ENCODE data around the gene ANKRD28. TPM values are rescaled to one million over a fixed set of nuclear protein-coding genes. Genes with fewer than 3 reads are reported as not detected.

Gene ANKRD28
- total RNA-seq, 1 experiment from 2014 or later = 82.6 TPM

DNA sequence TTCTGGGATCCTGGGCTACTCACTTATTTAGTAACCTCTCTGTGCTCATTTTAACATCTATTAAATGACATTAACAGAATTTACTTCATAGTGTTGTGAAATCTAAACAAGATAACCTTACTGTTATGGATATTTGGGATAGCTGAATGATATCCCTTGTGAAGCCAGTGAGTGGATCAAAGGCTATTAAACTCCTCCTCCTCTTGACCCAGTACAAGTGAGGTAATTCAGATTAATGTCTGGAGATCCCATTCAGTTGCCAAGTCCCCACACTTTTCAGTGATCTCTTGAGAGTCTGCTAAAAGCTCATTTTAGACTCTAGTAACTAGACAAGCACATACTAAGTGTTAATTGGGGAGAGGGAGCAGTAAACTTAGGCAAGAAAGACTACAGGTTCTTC, 2.5 kb upstream of the ANKRD28 start:
- no peaks in the 10 kb centered on the region for H3K27me3 ChIP-seq (ENCODE audit: insufficient read depth, low read depth)
- no peaks in the 10 kb centered on the region for H4K20me1 ChIP-seq (ENCODE audit: insufficient read depth)
- no peaks in the 10 kb centered on the region; the same call in 1 of the 2 replicates for H3K9me3 ChIP-seq (ENCODE audit: insufficient read depth, low read depth)
- intact Hi-C loops (cut with micrococcal nuclease; ENCODE audit: unreplicated experiment) = no loop called here
- no peak for TF ChIP-seq EZH2 (IDR thresholded peaks at IDR 0.05; ENCODE audit: low read depth)
- TF ChIP-seq, protein P1, sequence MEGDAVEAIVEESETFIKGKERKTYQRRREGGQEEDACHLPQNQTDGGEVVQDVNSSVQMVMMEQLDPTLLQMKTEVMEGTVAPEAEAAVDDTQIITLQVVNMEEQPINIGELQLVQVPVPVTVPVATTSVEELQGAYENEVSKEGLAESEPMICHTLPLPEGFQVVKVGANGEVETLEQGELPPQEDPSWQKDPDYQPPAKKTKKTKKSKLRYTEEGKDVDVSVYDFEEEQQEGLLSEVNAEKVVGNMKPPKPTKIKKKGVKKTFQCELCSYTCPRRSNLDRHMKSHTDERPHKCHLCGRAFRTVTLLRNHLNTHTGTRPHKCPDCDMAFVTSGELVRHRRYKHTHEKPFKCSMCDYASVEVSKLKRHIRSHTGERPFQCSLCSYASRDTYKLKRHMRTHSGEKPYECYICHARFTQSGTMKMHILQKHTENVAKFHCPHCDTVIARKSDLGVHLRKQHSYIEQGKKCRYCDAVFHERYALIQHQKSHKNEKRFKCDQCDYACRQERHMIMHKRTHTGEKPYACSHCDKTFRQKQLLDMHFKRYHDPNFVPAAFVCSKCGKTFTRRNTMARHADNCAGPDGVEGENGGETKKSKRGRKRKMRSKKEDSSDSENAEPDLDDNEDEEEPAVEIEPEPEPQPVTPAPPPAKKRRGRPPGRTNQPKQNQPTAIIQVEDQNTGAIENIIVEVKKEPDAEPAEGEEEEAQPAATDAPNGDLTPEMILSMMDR (conservative IDR thresholded peaks at IDR 0.05) = no peak
- peak overlapping the region; percentile 20 for H3K27ac ChIP-seq
- POLR2A ChIA-PET (ENCODE audit: unreplicated experiment) = no interaction called here
- no peak overlapping the region for H3K4me3 ChIP-seq
- H3F3A ChIP-seq (ENCODE audit: insufficient read depth, low read depth) = peaks cover 35% of the 10 kb centered on the region
- CTCF ChIA-PET = no interaction called here
- BruUV-seq (replicated peaks) = no TSS peak
- H3K9me2 ChIP-seq (ENCODE audit: insufficient read depth) = no peaks in the 10 kb centered on the region
- H3K36me3 ChIP-seq (ENCODE audit: low read depth) = no peaks in the 10 kb centered on the region
- H3K4me2 ChIP-seq = no peak overlapping the region
- peaks cover 72% of the 10 kb centered on the region for H3K79me2 ChIP-seq (ENCODE audit: low read depth)
- DNase-seq = no peak
- H3K4me1 ChIP-seq (replicated peaks; ENCODE audit: insufficient read depth) = peaks cover 57% of the 10 kb centered on the region
- no peak overlapping the region for H2AFZ ChIP-seq

DNA sequence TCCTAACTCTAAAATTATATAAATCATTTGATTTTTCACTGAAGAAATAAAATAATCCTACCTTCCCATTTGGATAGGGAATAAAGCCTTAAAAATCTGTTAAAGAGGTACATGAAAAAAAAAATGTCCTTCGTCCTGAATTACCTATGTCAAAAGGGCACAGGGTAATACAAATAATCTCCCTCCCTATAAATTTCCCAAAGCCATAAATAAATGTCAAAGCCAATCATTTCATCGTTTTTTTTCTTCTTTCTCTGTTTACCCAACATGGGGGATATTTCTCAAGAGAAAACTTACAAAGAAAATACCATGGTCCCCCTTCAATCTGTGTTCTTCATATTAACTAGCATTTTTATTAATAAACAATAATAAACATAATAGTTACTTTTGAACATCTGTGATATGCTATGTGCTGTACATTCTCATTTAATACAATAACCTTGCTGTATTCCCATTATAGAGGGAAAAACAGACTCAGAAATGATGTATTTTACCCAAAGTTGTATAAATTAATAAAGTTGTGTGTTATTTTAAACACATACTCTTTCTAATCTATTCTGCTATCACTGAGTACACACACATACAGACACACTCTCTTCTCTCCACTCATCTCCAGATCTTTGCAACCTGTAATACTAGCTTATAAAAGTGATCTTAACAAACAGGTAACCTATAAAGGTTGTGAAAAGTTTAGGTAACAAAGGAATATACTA, 910 bp upstream of the ANKRD28 start:
- Histone ChIP-seq H3K79me2 (ENCODE audit: low read depth) (peaks cover 87% of the 10 kb centered on the region), H3K4me3 (peak overlapping the region; percentile 60), H2AFZ (no peak overlapping the region), H3K27ac (peak overlapping the region; percentile 92), H3K9me2 (ENCODE audit: insufficient read depth) (no peaks in the 10 kb centered on the region), H3K27me3 (ENCODE audit: insufficient read depth, low read depth) (no peaks in the 10 kb centered on the region), H4K20me1 (ENCODE audit: insufficient read depth) (no peaks in the 10 kb centered on the region), H3K9me3 (ENCODE audit: insufficient read depth, low read depth) (no peaks in the 10 kb centered on the region), H3K4me1 (replicated peaks; ENCODE audit: insufficient read depth) (peaks cover 74% of the 10 kb centered on the region), H3K4me2 (peak overlapping the region; percentile 99), H3K36me3 (ENCODE audit: low read depth) (peaks cover 2% of the 10 kb centered on the region; the same call in 1 of the 2 replicates), H3F3A (ENCODE audit: insufficient read depth, low read depth) (peaks cover 35% of the 10 kb centered on the region)
- ChIA-PET POLR2A (ENCODE audit: unreplicated experiment) (no interaction called here), CTCF (interaction anchor here (0.7 kb wide), 1 partner anchor 1308 kb away, joined by 5 read pairs; no protein-coding TSS in a partner anchor)
- intact Hi-C loops (cut with micrococcal nuclease; ENCODE audit: unreplicated experiment) = loop anchor here (10.0 kb wide), 1 partner anchor 194 kb away; the partner anchor contains the start of genes BTD and HACL1
- TF ChIP-seq EZH2 (IDR thresholded peaks at IDR 0.05; ENCODE audit: low read depth) = no peak
- TF ChIP-seq, protein P1 (conservative IDR thresholded peaks at IDR 0.05) = no peak
- no TSS peak for BruUV-seq (replicated peaks)
- no peak for DNase-seq

DNA sequence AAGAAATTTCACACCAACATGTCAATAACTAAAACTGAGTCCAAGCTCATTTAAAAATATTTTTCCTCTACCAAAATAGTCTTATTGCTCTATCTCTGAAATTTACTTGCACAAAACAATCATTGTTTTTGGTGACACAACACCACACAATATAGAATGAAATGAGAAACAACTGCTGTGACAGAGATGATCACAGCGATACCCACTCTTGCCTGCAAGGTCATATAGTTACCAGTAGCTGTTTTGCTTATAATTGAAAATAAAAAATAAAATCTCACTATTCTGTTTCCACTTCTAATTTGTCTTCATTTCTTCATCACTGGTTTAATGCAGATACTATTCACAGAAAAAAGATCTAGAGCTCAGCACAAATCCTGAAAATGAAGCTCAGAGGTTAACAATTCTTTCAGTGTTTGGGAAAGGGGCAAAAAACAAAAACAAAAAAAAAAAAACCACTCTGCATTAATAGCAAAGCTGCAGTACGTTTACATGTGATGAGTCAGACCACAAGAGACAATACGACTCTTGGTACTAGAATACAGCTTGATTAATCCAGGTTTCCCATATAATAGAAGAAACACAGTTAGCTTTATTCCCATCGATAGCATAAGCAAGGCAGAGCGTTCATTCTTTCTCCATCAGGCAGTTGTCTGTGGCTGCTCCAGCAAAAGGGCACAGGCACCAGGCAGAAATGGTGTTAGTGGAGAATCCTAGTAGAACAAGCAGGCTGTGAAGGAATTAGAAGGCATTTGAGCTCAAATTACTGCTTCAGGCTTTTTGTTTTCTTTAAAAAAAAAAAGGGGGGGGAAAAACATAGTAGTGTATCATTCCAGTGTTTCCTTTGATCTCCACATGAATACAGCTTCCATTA, 773 bp downstream of the ANKRD28 start:
- H3K4me2 ChIP-seq = peak overlapping the region; percentile 99
- peak overlapping the region; percentile 92 for H3K27ac ChIP-seq
- CTCF ChIA-PET = interaction anchor here (0.5 to 1.0 kb wide), 11 partner anchors 9 to 1037 kb away, joined by 3 to 14 read pairs (median 4); no protein-coding TSS in a partner anchor
- H3K36me3 ChIP-seq (ENCODE audit: low read depth) = peaks cover 18% of the 10 kb centered on the region
- H3K79me2 ChIP-seq (ENCODE audit: low read depth) = peaks cover 91% of the 10 kb centered on the region
- no peaks in the 10 kb centered on the region for H4K20me1 ChIP-seq (ENCODE audit: insufficient read depth)
- intact Hi-C loops (cut with micrococcal nuclease; ENCODE audit: unreplicated experiment) = loop anchor here (2.0 to 10.0 kb wide), 3 partner anchors 28 to 192 kb away; partner anchors contain the start of genes BTD and HACL1
- TSS peak; percentile 73 for BruUV-seq (replicated peaks)
- H3K4me1 ChIP-seq (replicated peaks; ENCODE audit: insufficient read depth) = peaks cover 85% of the 10 kb centered on the region
- H3K4me3 ChIP-seq = peak overlapping the region; percentile 60
- H3F3A ChIP-seq (ENCODE audit: insufficient read depth, low read depth) = peaks cover 35% of the 10 kb centered on the region
- H2AFZ ChIP-seq = no peak overlapping the region
- no peaks in the 10 kb centered on the region for H3K9me3 ChIP-seq (ENCODE audit: insufficient read depth, low read depth)
- H3K27me3 ChIP-seq (ENCODE audit: insufficient read depth, low read depth) = no peaks in the 10 kb centered on the region
- POLR2A ChIA-PET (ENCODE audit: unreplicated experiment) = interaction anchor here (0.6 to 0.7 kb wide), 5 partner anchors 161 to 1660 kb away, joined by 3 to 23 read pairs (median 4); no protein-coding TSS in a partner anchor
- peak; percentile 31 to 65 for DNase-seq
- no peak for TF ChIP-seq EZH2 (IDR thresholded peaks at IDR 0.05; ENCODE audit: low read depth)
- TF ChIP-seq, protein P1 (conservative IDR thresholded peaks at IDR 0.05) = 0 out of 2 replicates have a peak, but pooled peaks have one; percentile 1
- no peaks in the 10 kb centered on the region for H3K9me2 ChIP-seq (ENCODE audit: insufficient read depth)
